Head of caudate nucleus (tissue), 42 donors: ENCODE data around the gene KLHL33.
"Not testable (repeated sequence)": the region's sequence is repeated elsewhere in the genome, so short reads cannot be mapped to it uniquely, and the experiment has no call there.

ENCODE experiments used
- DNase-seq, 42 donors: peaks; one replicate each; pipeline versions ENCODE4 v3.0.0 to v3.0.0-alpha.2; 2020 to 2021; ENCODE audit warnings: mixed read lengths in 7 of 42
- intact Hi-C: fragments of 100-400 bp; cut with DNase I; formaldehyde crosslinking; loops from one replicate; pipeline ENCODE4 v1.15.0; 2022

The KLHL33 gene

GRCh38 chr14:20455355-20456300 lies 19.7 kb upstream of the KLHL33 start:
- peak in 26 of 42 donors; percentile 34 to 77 (median 60) for DNase-seq
- intact Hi-C loops = loop anchor here (2.0 to 10.0 kb wide), 3 partner anchors 43 to 229 kb away; partner anchors contain the start of genes ANG, RNASE4 and TEP1

GRCh38 chr14:20454516-20455354 lies 18.8 kb upstream of the KLHL33 start, which contains the start of the genes APEX1 and OSGEP:
APEX1 (plus strand) TSS chr14:20455226; CDS start chr14:20455646, 420 bp downstream.
OSGEP (minus strand) TSS chr14:20454812; CDS start chr14:20454683, 129 bp downstream.
- DNase-seq = peak; percentile 95 to 100 (median 99)
- intact Hi-C loops = loop anchor here (2.0 to 10.0 kb wide), 3 partner anchors 42 to 230 kb away; partner anchors contain the start of genes ANG, RNASE4 and TEP1

GRCh38 chr14:20452831-20453230 lies 16.9 kb upstream of the KLHL33 start:
- intact Hi-C loops = loop anchor here (10.0 kb wide), 1 partner anchor 232 kb away; the partner anchor contains the start of genes ANG and RNASE4
- not testable (repeated sequence) for DNase-seq

GRCh38 chr14:20446889-20447288 lies 10.9 kb upstream of the KLHL33 start:
- intact Hi-C loops = no loop called here
- DNase-seq = no peak

- DNase-seq, intact Hi-C loops: not testable (repeated sequence)
Measured at GRCh38 chr14:20443650-20444049, 7.7 kb upstream of the KLHL33 start.

GRCh38 chr14:20441461-20441860 lies 5.5 kb upstream of the KLHL33 start:
- intact Hi-C loops = no loop called here
- no peak for DNase-seq

- DNase-seq = no peak
- intact Hi-C loops = no loop called here
Measured at GRCh38 chr14:20440882-20441281, 4.9 kb upstream of the KLHL33 start.

GRCh38 chr14:20440465-20440864 lies 4.5 kb upstream of the KLHL33 start:
- intact Hi-C loops = no loop called here
- DNase-seq = no peak

- intact Hi-C loops = no loop called here
- DNase-seq = no peak
Measured at GRCh38 chr14:20438664-20439063, 2.7 kb upstream of the KLHL33 start.

- intact Hi-C loops = no loop called here
- DNase-seq = no peak
Measured at GRCh38 chr14:20436363-20436755, 393 bp upstream of the KLHL33 start.

GRCh38 chr14:20434701-20435581 lies 1.0 kb downstream of the KLHL33 start:
- DNase-seq = peak; percentile 40 to 90 (median 78)
- intact Hi-C loops = no loop called here

- intact Hi-C loops = no loop called here
Measured at GRCh38 chr14:20429801-20430669, 5.9 kb downstream of the KLHL33 start.

GRCh38 chr14:20428802-20429201 lies 7.2 kb downstream of the KLHL33 start:
- intact Hi-C loops = no loop called here
- DNase-seq = peak in 1 of 42 donors; percentile 37

More at GRCh38 chr14:20429801-20430669, 5.9 kb downstream of the KLHL33 start:
- DNase-seq = peak in 37 of 42 donors; percentile 15 to 73 (median 49)

GRCh38 chr14:20428010-20428365 lies 8.0 kb downstream of the KLHL33 start:
- no peak for DNase-seq
- intact Hi-C loops = no loop called here

GRCh38 chr14:20427231-20428009 lies 8.5 kb downstream of the KLHL33 start:
- intact Hi-C loops = no loop called here
- DNase-seq = no peak

GRCh38 chr14:20424851-20425250 lies 11.1 kb downstream of the KLHL33 start:
- no peak for DNase-seq
- intact Hi-C loops = no loop called here

- DNase-seq = no peak
- intact Hi-C loops = no loop called here
Measured at GRCh38 chr14:20422886-20423285, 13.1 kb downstream of the KLHL33 start.
